Hepatocyte (in vitro differentiated cells): Measurements from ENCODE around the gene GLS.

Experiments
- CTCF ChIP-seq: fragments of 200-600 bp; sonication (generic); IDR thresholded peaks from 2 replicates; pipeline ENCODE4 v1.5.1; 2016; ENCODE audit warnings: antibody characterized with exemption, mild to moderate bottlenecking; ENCODE audit not compliant: poor library complexity
- EZH2 ChIP-seq: fragments of 200-600 bp; sonication (generic); IDR thresholded peaks from 2 replicates; pipeline ENCODE4 v1.6.1; 2016; ENCODE audit warnings: antibody characterized with exemption, mild to moderate bottlenecking, borderline replicate concordance

- TF ChIP-seq CTCF: no peak
- no peak for TF ChIP-seq EZH2
Measured at GRCh38 chr2:190982262-190983034, 101.8 kb downstream of the GLS start.
